HepG2 (cell line): ENCODE results near the gene LAMA5. TPM values are rescaled to one million over a fixed set of nuclear protein-coding genes. Genes with fewer than 3 reads are reported as not detected.
A peak's percentile ranks its signal among the peaks of the same experiment; 100 is the strongest.

Experiments
- ARNT2 ChIP-seq: sonication (generic); formaldehyde crosslinking; IDR thresholded peaks from 2 replicates; pipeline ENCODE4 v1.8.0; 2022; ENCODE audit warnings: mild to moderate bottlenecking, low read depth, missing genetic modification reagents, moderate library complexity
- ETV6 ChIP-seq: sonication (generic); formaldehyde crosslinking; conservative IDR thresholded peaks from 2 replicates; pipeline ENCODE4 v1.4.0; 2020; ENCODE audit warnings: missing genetic modification reagents
- ISX ChIP-seq: sonication (generic); formaldehyde crosslinking; conservative IDR thresholded peaks from 2 replicates; pipeline ENCODE4 v1.5.0; 2020; ENCODE audit warnings: missing genetic modification reagents
- JUN ChIP-seq: sonication (generic); formaldehyde crosslinking; IDR thresholded peaks from 2 replicates; pipeline ENCODE4 v1.4.0; 2020; ENCODE audit warnings: mild to moderate bottlenecking, missing genetic modification reagents
- NFYC ChIP-seq: IDR thresholded peaks from 2 replicates; pipeline ENCODE4 v1.6.1; 2016; ENCODE audit warnings: missing genetic modification reagents, missing compliant biosample characterization
- SMARCC2 ChIP-seq: fragments of 450-650 bp; IDR thresholded peaks from 2 replicates; pipeline ENCODE4 v1.6.1; 2017; ENCODE audit warnings: antibody characterized with exemption, mild to moderate bottlenecking
- SRY ChIP-seq: sonication (generic); formaldehyde crosslinking; IDR thresholded peaks from 2 replicates; pipeline ENCODE4 v1.8.0; 2022; ENCODE audit warnings: mild to moderate bottlenecking, missing genetic modification reagents
- ZNF224 ChIP-seq: sonication (generic); formaldehyde crosslinking; IDR thresholded peaks from 2 replicates; pipeline ENCODE4 v1.5.0; 2020; ENCODE audit warnings: mild to moderate bottlenecking, missing genetic modification reagents
- ZNF263 ChIP-seq: sonication (generic); formaldehyde crosslinking; IDR thresholded peaks from 2 replicates; pipeline ENCODE4 v1.4.0; 2020; ENCODE audit warnings: missing genetic modification reagents
- ZNF451 ChIP-seq: sonication (generic); formaldehyde crosslinking; IDR thresholded peaks from 2 replicates; pipeline ENCODE4 v1.5.0; 2020; ENCODE audit warnings: mild to moderate bottlenecking, missing genetic modification reagents
- ZNF460 ChIP-seq: sonication (generic); formaldehyde crosslinking; IDR thresholded peaks from 2 replicates; pipeline ENCODE4 v1.5.1; 2020; ENCODE audit warnings: missing genetic modification reagents, mild to moderate bottlenecking, borderline replicate concordance
- ZNF670 ChIP-seq: sonication (generic); formaldehyde crosslinking; IDR thresholded peaks from 2 replicates; pipeline ENCODE4 v1.8.0; 2022; ENCODE audit warnings: mild to moderate bottlenecking, missing genetic modification reagents, borderline replicate concordance
- ZSCAN21 ChIP-seq: sonication (generic); formaldehyde crosslinking; IDR thresholded peaks from 2 replicates; pipeline ENCODE4 v1.8.0; 2022; ENCODE audit warnings: mild to moderate bottlenecking, missing genetic modification reagents, moderate library complexity, borderline replicate concordance
- polyA plus RNA-seq, 8 experiments: library from polyadenylated mRNA; depleted of rRNA in 3 of 8; stranded (reverse) in 7 of 8; unstranded in 1 of 8; fragments of >200 nt; fragmentation: Illumina TruSeq in 4 of 8; extraction: Trizol in 4 of 8; gene quantifications; 2 replicates each; pipeline versions ENCODE4 v1.2.1 to v1.2.3, GENCODE V29; 2011 to 2016; ENCODE audit warnings: low read depth in 4 of 8, missing spikeins in 1 of 8, mixed read lengths in 1 of 8; ENCODE audit not compliant: insufficient read depth in 1 of 8
- total RNA-seq, 5 experiments: library from RNA; depleted of rRNA; stranded (reverse); fragments of >200 nt; fragmentation: Illumina TruSeq; extraction: Trizol; gene quantifications; 2 replicates each; pipeline ENCODE4 v1.2.3, GENCODE V29; 2016; ENCODE audit warnings: low read depth in 1 of 5
- TF ChIP-seq, protein P1 (sequence below): sonication (generic); formaldehyde crosslinking; IDR thresholded peaks from 2 replicates; pipeline ENCODE4 v1.5.1; 2020; ENCODE audit warnings: missing genetic modification reagents, mild to moderate bottlenecking, borderline replicate concordance
- TF ChIP-seq, protein P2 (sequence below): sonication (generic); formaldehyde crosslinking; IDR thresholded peaks from 2 replicates; pipeline ENCODE4 v1.5.0; 2020; ENCODE audit warnings: mild to moderate bottlenecking, missing genetic modification reagents, moderate library complexity
- TF ChIP-seq, protein P3 (sequence below): sonication (generic); formaldehyde crosslinking; IDR thresholded peaks from 2 replicates; pipeline ENCODE4 v1.4.0; 2020; ENCODE audit warnings: missing genetic modification reagents
- TF ChIP-seq, protein P4 (sequence below): sonication (generic); formaldehyde crosslinking; IDR thresholded peaks from 2 replicates; pipeline ENCODE4 v1.9.0; 2021; ENCODE audit warnings: missing genetic modification reagents, mild to moderate bottlenecking, borderline replicate concordance
- TF ChIP-seq, protein P5 (sequence below): sonication (generic); formaldehyde crosslinking; IDR thresholded peaks from 2 replicates; pipeline ENCODE4 v1.5.0; 2020; ENCODE audit warnings: mild to moderate bottlenecking, missing genetic modification reagents

Gene LAMA5
- total and polyA plus RNA-seq, 2 of the 13 experiments (the other 11 are each of a cell fraction or from before 2014, with no cell fraction given) = 21.0 to 44.7 TPM

DNA sequence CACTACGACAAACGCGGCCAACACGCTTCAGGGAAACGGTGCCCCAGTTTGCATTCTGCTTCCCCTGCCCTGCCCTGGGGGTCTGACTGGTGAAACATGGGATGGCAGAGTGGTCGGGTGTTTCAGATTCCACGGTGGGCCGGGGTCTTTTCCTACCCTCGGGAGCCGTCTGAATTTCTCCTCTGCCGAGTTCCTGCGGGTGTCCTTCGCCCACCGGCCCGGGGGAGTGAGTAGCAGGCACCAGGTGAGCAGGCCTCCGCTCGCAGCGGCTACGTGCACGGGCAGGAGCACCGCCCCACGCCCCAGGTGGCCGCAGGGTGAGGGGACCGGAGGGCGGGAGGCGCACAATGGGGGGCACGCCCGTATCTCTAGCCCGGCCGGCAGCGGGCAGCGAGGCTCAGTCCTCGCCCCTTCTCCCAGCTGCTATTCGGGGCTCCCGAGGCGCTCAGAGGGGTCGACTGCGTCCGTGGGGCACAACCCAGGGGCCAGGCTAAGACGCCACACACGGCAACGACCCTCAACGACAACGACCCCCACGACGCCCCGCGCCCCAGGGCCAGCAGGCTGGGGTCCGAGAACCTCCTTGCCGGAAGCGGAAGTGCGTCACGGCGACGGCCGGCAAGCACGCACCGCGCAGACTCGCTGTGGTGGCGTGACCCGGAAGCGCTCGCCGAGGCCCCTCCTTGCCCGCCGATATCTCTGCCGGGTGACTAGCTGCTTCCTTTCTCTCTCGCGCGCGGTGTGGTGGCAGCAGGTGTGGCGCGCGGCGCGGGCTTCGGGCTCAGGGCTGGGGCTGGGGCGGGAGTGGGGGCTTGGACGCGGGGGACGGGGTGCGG lies 19.5 kb upstream of the LAMA5 start, which contains the start of gene RPS21 (continued):
- TF ChIP-seq ZSCAN21 (CRISPR knock-in tag) = peak; percentile 91
- 0 out of 2 replicates have a peak, but pooled peaks have one; percentile 59 for TF ChIP-seq ZNF451 (CRISPR knock-in tag)
- TF ChIP-seq ZNF224 (CRISPR knock-in tag) = no peak; the same call in 1 of the 2 replicates
- TF ChIP-seq ZNF460 (CRISPR knock-in tag) = no peak
- peak; percentile 66; the same call in 1 of the 2 replicates for TF ChIP-seq ZNF263
- TF ChIP-seq, protein P1, sequence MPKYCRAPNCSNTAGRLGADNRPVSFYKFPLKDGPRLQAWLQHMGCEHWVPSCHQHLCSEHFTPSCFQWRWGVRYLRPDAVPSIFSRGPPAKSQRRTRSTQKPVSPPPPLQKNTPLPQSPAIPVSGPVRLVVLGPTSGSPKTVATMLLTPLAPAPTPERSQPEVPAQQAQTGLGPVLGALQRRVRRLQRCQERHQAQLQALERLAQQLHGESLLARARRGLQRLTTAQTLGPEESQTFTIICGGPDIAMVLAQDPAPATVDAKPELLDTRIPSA (CRISPR knock-in tag) = peak; percentile 36; the same call in 1 of the 2 replicates
- TF ChIP-seq ARNT2 = peak; percentile 63
- TF ChIP-seq, protein P2, sequence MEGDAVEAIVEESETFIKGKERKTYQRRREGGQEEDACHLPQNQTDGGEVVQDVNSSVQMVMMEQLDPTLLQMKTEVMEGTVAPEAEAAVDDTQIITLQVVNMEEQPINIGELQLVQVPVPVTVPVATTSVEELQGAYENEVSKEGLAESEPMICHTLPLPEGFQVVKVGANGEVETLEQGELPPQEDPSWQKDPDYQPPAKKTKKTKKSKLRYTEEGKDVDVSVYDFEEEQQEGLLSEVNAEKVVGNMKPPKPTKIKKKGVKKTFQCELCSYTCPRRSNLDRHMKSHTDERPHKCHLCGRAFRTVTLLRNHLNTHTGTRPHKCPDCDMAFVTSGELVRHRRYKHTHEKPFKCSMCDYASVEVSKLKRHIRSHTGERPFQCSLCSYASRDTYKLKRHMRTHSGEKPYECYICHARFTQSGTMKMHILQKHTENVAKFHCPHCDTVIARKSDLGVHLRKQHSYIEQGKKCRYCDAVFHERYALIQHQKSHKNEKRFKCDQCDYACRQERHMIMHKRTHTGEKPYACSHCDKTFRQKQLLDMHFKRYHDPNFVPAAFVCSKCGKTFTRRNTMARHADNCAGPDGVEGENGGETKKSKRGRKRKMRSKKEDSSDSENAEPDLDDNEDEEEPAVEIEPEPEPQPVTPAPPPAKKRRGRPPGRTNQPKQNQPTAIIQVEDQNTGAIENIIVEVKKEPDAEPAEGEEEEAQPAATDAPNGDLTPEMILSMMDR (CRISPR knock-in tag) = peak; percentile 43; the same call in 1 of the 2 replicates
- TF ChIP-seq JUN (CRISPR knock-in tag) = peak; percentile 37; the same call in 1 of the 2 replicates
- no peak; the same call in 1 of the 2 replicates for TF ChIP-seq ZNF670
- peak; percentile 46; the same call in 1 of the 2 replicates for TF ChIP-seq NFYC (CRISPR knock-in tag)
- peak; percentile 96 for TF ChIP-seq SRY (CRISPR knock-in tag)
- TF ChIP-seq, protein P3, sequence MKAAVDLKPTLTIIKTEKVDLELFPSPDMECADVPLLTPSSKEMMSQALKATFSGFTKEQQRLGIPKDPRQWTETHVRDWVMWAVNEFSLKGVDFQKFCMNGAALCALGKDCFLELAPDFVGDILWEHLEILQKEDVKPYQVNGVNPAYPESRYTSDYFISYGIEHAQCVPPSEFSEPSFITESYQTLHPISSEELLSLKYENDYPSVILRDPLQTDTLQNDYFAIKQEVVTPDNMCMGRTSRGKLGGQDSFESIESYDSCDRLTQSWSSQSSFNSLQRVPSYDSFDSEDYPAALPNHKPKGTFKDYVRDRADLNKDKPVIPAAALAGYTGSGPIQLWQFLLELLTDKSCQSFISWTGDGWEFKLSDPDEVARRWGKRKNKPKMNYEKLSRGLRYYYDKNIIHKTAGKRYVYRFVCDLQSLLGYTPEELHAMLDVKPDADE (CRISPR knock-in tag) = no peak; the same call in 1 of the 2 replicates
- TF ChIP-seq SMARCC2 = no peak
- 0 out of 2 replicates have a peak, but pooled peaks have one; percentile 31 for TF ChIP-seq ETV6 (CRISPR knock-in tag)
- TF ChIP-seq ISX (CRISPR knock-in tag) = peak; percentile 74; the same call in 1 of the 2 replicates
- TF ChIP-seq, protein P4, sequence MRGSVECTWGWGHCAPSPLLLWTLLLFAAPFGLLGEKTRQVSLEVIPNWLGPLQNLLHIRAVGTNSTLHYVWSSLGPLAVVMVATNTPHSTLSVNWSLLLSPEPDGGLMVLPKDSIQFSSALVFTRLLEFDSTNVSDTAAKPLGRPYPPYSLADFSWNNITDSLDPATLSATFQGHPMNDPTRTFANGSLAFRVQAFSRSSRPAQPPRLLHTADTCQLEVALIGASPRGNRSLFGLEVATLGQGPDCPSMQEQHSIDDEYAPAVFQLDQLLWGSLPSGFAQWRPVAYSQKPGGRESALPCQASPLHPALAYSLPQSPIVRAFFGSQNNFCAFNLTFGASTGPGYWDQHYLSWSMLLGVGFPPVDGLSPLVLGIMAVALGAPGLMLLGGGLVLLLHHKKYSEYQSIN (CRISPR knock-in tag) = 0 out of 2 replicates have a peak, but pooled peaks have one; percentile 34
- TF ChIP-seq, protein P5, sequence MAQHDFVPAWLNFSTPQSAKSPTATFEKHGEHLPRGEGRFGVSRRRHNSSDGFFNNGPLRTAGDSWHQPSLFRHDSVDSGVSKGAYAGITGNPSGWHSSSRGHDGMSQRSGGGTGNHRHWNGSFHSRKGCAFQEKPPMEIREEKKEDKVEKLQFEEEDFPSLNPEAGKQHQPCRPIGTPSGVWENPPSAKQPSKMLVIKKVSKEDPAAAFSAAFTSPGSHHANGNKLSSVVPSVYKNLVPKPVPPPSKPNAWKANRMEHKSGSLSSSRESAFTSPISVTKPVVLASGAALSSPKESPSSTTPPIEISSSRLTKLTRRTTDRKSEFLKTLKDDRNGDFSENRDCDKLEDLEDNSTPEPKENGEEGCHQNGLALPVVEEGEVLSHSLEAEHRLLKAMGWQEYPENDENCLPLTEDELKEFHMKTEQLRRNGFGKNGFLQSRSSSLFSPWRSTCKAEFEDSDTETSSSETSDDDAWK (CRISPR knock-in tag) = no peak
